ENCODE results near the gene CBY1. TPM values are rescaled to one million over a fixed set of nuclear protein-coding genes. Genes with fewer than 3 reads are reported as not detected.

The CBY1 gene
- total RNA-seq, 1 donor from 2014 or later, result 38.5 TPM

DNA sequence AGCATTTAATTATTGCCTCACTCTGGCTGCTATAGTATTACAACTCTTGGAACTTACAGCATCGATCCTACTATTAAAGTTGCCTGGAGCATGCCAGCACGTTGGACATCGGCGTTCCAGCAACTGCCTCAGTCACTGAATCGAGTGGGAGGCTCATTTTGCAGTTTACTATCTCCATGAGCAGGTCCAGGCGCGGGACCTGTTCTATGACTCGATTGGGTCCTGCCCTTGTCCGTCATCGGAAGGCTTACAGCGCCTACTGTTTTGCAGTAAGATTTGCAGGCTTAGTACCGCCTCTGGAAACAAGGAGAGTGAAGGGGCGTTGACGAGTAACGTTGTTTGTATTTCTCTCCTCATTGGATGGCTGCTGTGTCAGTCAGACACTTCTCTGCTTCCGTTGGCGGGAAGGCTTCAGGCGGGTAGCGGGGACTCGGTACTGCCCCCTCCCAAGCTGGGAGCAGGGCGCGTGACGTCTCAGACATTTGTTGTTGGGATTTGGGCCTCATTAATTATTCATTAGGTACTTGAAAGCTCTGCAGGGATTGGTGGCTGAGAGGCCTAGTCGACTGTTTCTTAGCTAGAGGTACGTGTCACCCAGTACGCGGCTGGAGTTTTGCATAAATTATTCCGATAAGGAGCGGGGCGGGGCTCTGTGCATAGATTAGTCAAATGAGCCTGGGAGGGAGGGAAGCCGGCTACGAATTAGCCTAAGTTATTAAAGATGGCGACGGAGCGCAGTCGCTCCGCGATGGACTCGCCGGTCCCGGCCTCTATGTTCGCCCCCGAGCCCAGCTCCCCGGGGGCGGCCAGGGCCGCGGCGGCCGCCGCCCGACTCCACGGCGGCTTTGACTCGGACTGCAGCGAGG lies 49.0 kb downstream of the CBY1 start, which contains the start of gene GTPBP1:
TSS of gene GTPBP1 (plus strand) at position 710 of the 866 bp plus-strand sequence. CDS start at position 722, 12 bp downstream.
- peaks cover 38% of the 10 kb centered on the region for H3K4me1 Mint-ChIP-seq
- peaks cover 2% of the 10 kb centered on the region for H3K36me3 Mint-ChIP-seq
- TF ChIP-seq, protein P1, sequence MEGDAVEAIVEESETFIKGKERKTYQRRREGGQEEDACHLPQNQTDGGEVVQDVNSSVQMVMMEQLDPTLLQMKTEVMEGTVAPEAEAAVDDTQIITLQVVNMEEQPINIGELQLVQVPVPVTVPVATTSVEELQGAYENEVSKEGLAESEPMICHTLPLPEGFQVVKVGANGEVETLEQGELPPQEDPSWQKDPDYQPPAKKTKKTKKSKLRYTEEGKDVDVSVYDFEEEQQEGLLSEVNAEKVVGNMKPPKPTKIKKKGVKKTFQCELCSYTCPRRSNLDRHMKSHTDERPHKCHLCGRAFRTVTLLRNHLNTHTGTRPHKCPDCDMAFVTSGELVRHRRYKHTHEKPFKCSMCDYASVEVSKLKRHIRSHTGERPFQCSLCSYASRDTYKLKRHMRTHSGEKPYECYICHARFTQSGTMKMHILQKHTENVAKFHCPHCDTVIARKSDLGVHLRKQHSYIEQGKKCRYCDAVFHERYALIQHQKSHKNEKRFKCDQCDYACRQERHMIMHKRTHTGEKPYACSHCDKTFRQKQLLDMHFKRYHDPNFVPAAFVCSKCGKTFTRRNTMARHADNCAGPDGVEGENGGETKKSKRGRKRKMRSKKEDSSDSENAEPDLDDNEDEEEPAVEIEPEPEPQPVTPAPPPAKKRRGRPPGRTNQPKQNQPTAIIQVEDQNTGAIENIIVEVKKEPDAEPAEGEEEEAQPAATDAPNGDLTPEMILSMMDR (IDR thresholded peaks at IDR 0.05; ENCODE audit: unreplicated experiment), result no peak
- peak within 1 kb of the TSS; percentile 89 for H3K4me3 Mint-ChIP-seq
- H3K27ac Mint-ChIP-seq, result peak within 1 kb of the TSS; percentile 99
- H3K9me3 Mint-ChIP-seq, result no peaks in the 10 kb centered on the region
- H3K27me3 Mint-ChIP-seq (ENCODE audit: low read depth), result no peaks in the 10 kb centered on the region
- DNase-seq (ENCODE audit: low spot score in 2 of 2, unreplicated experiment in 2 of 2), result peak; percentile 95 to 96

DNA sequence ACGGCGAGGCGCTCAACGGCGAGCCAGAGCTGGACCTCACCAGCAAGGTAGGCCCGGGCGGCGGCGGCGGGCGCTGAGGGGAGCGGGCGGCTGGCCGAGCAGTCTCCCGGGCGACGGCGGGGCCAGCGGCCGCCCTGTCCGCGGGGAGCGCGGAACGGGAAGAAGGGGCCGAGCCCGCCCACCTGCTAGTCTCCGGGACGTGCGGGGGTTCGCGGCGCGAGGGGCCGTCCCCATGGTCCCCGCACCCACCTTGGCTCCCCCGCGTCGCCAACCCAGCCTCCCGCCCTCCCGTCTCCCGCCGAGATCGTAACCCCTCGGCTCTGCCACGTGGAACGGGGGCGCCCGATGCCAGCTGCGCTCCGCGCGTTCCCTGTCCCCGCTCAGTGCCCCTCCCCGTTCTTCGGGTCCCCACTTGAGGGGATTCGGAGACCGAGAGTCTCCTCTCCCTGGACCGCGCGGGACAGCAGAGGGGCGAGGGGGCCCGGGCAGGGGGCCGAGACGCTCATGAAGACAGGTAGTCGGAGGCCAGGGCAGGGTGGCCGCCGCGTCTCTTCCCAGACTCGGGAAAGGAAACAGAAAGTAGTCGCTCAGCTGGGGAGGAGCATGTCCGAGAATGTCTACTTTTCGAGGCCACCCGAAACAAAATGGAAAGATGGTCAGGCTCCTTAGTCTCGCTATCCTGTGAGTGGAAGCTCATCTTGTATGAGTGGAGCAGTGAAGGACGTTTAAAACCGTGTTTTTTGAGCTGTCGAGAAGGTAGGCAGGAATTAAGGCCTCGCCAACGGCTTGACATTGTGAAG lies 49.9 kb downstream of the CBY1 start:
- peak; percentile 51 to 67 for DNase-seq (ENCODE audit: low spot score in 2 of 2, unreplicated experiment in 2 of 2)
- H3K4me1 Mint-ChIP-seq, result peaks cover 37% of the 10 kb centered on the region
- TF ChIP-seq, protein P1 (IDR thresholded peaks at IDR 0.05; ENCODE audit: unreplicated experiment), result no peak
- no peaks in the 10 kb centered on the region for H3K27me3 Mint-ChIP-seq (ENCODE audit: low read depth)
- no peaks in the 10 kb centered on the region for H3K9me3 Mint-ChIP-seq
- peak overlapping the region; percentile 89 for H3K4me3 Mint-ChIP-seq
- H3K27ac Mint-ChIP-seq, result peak overlapping the region; percentile 93
- peaks cover 6% of the 10 kb centered on the region for H3K36me3 Mint-ChIP-seq

DNA sequence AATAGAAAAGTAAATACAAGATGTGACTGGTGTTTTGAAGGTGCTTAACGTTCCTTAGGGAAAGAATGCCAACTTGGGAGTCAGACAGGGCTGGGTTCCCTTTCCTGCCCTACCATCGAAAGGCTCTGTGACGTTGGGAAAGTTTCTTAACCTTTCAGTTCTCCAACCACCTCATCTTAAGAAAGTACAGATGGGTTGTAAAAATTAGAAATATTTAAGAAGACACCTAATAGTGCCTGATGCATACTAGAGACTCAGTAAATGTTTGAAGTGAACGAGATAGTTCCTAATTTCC lies 50.4 kb downstream of the CBY1 start:
- TF ChIP-seq, protein P1 (IDR thresholded peaks at IDR 0.05; ENCODE audit: unreplicated experiment), result no peak
- peaks cover 31% of the 10 kb centered on the region for H3K4me1 Mint-ChIP-seq
- peaks cover 6% of the 10 kb centered on the region for H3K36me3 Mint-ChIP-seq
- no peaks in the 10 kb centered on the region for H3K27me3 Mint-ChIP-seq (ENCODE audit: low read depth)
- H3K27ac Mint-ChIP-seq, result peak overlapping the region; percentile 93
- H3K9me3 Mint-ChIP-seq, result no peaks in the 10 kb centered on the region
- DNase-seq (ENCODE audit: low spot score in 2 of 2, unreplicated experiment in 2 of 2), result no peak
- peak overlapping the region; percentile 89 for H3K4me3 Mint-ChIP-seq

DNA sequence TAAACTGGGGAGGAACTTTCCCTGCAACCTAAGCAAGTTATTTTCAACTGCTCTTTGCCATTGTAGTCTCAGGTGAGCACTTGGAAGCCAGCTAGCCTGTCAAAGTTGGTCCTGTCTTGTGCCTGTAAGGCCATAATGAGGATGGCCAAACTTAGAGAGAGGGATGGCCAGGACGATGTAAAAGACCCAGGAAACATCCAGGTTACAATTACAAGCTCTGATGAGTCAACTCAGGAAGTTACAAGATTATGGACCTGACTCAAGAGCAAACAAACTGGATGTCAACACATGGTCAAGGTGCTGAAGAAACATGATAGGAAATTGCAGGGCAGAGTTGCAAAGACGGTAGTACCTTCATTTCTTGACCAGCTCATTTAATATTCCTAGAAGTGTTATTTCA lies 50.9 kb downstream of the CBY1 start:
- H3K36me3 Mint-ChIP-seq, result peaks cover 6% of the 10 kb centered on the region
- DNase-seq (ENCODE audit: low spot score in 2 of 2, unreplicated experiment in 2 of 2), result no peak
- no peaks in the 10 kb centered on the region for H3K9me3 Mint-ChIP-seq
- peaks cover 31% of the 10 kb centered on the region for H3K4me1 Mint-ChIP-seq
- peak overlapping the region; percentile 89 for H3K4me3 Mint-ChIP-seq
- no peaks in the 10 kb centered on the region for H3K27me3 Mint-ChIP-seq (ENCODE audit: low read depth)
- TF ChIP-seq, protein P1 (IDR thresholded peaks at IDR 0.05; ENCODE audit: unreplicated experiment), result no peak
- H3K27ac Mint-ChIP-seq, result peak overlapping the region; percentile 93

DNA sequence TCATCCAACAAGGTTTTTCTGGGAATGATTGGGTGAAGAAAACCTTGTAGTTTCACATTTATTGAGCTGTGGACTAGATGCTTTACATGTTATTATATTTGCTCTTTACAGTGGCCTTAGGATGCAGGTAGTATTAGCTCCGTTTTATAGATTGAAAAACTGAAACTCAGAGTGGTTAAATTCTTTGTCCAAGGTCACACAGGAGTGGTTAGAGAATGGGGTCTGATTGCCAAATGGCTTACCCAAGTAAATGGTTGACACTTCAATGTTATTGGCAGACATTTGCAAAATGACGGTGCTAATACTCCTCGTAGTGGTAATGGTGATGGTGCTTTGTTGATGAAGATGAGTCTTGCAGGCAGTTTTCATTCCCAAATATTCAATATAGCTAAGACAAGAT lies 51.5 kb downstream of the CBY1 start:
- Mint-ChIP-seq H3K9me3 (no peaks in the 10 kb centered on the region), H3K4me1 (peaks cover 34% of the 10 kb centered on the region), H3K36me3 (peaks cover 6% of the 10 kb centered on the region), H3K4me3 (peak overlapping the region; percentile 28), H3K27ac (no peak overlapping the region), H3K27me3 (ENCODE audit: low read depth) (no peaks in the 10 kb centered on the region)
- TF ChIP-seq, protein P1 (IDR thresholded peaks at IDR 0.05; ENCODE audit: unreplicated experiment), result no peak
- DNase-seq (ENCODE audit: low spot score in 2 of 2, unreplicated experiment in 2 of 2), result no peak
